A673 (cell line): ENCODE measurements around the gene LMTK3. TPM values are rescaled to one million over a fixed set of nuclear protein-coding genes. Genes with fewer than 3 reads are reported as not detected.
"Not testable (repeated sequence)": the region's sequence is repeated elsewhere in the genome, so short reads cannot be mapped to it uniquely, and the experiment has no call there.

Source experiments
- BruUV-seq: library from RNA; stranded (reverse); fragments of 400-500 nt; replicated peaks from 2 replicates; lab custom pipeline; 2021; lab: Mats Ljungman, UMichigan
- CTCF ChIA-PET: fragments of 300-600 bp; sonication (Branson Sonifier 250); formaldehyde crosslinking; loops from one replicate; lab custom pipeline; 2022; ENCODE audit warnings: antibody characterized with exemption; lab: Charles Lee
- POLR2A ChIA-PET: fragments of 300-600 bp; sonication (Branson Sonifier 250); formaldehyde crosslinking; loops from one replicate; lab custom pipeline; 2022; ENCODE audit warnings: antibody characterized with exemption; ENCODE audit not compliant: low non-redundant PET; lab: Charles Lee
- DNase-seq: peaks from one replicate; pipeline ENCODE4 v3.0.0-alpha.2; 2015; ENCODE audit warnings: low spot score
- H3K27ac ChIP-seq: fragments of 200-600 bp; sonication (generic); 2 replicates; pipeline ENCODE4 v1.5.1; 2016; ENCODE audit warnings: mixed run types, low read depth, mild to moderate bottlenecking, mixed read lengths, antibody characterized with exemption, low read length; ENCODE audit not compliant: poor library complexity, severe bottlenecking
- H3K27me3 ChIP-seq: fragments of 200-600 bp; sonication (generic); replicated peaks from 2 replicates; pipeline ENCODE4 v1.6.1; 2017; ENCODE audit warnings: mixed run types, low read depth, mild to moderate bottlenecking, mixed read lengths, antibody characterized with exemption, low read length; ENCODE audit not compliant: insufficient read depth, poor library complexity
- H3K36me3 ChIP-seq: fragments of 200-600 bp; sonication (generic); 2 replicates; pipeline ENCODE4 v1.6.1; 2016; ENCODE audit warnings: mixed run types, mild to moderate bottlenecking, mixed read lengths, antibody characterized with exemption, low read length; ENCODE audit not compliant: insufficient read depth, poor library complexity, severe bottlenecking
- H3K4me1 ChIP-seq: fragments of 200-600 bp; sonication (generic); 2 replicates; pipeline ENCODE4 v1.6.1; 2017; ENCODE audit warnings: mixed run types, mild to moderate bottlenecking, mixed read lengths, antibody characterized with exemption, low read length; ENCODE audit not compliant: insufficient read depth, poor library complexity, severe bottlenecking
- H3K4me3 ChIP-seq: fragments of 200-600 bp; sonication (generic); 2 replicates; pipeline ENCODE4 v1.5.1; 2016; ENCODE audit warnings: low read depth, mixed run types, mild to moderate bottlenecking, mixed read lengths, low read length; ENCODE audit not compliant: poor library complexity, severe bottlenecking
- H3K9me3 ChIP-seq: fragments of 200-600 bp; sonication (generic); 2 replicates; pipeline ENCODE4 v1.6.1; 2016; ENCODE audit warnings: mixed run types, low read depth, mild to moderate bottlenecking, mixed read lengths, antibody characterized with exemption, low read length; ENCODE audit not compliant: poor library complexity, severe bottlenecking
- CTCF ChIP-seq: fragments of 300-800, 200-600 bp; sonication (generic); conservative IDR thresholded peaks from 2 replicates; pipeline ENCODE4 v1.5.1; 2017; ENCODE audit warnings: low read depth, mild to moderate bottlenecking, antibody characterized with exemption, low read length, moderate library complexity, mixed read lengths
- EZH2 ChIP-seq: fragments of 200-600 bp; sonication (generic); IDR thresholded peaks from 2 replicates; pipeline ENCODE4 v1.6.1; 2017; ENCODE audit warnings: borderline replicate concordance, low read depth, mild to moderate bottlenecking, mixed read lengths, antibody characterized with exemption, low read length; ENCODE audit not compliant: poor library complexity, severe bottlenecking
- intact Hi-C: fragments of 100-400 bp; cut with micrococcal nuclease; formaldehyde crosslinking; loops from one replicate; pipeline ENCODE4 v1.10.0; 2022; ENCODE audit not compliant: unreplicated experiment
- total RNA-seq: library from RNA; stranded (reverse); gene quantifications from 2 replicates; pipeline ENCODE4 v1.2.3, GENCODE V29; 2021

Gene LMTK3
- total RNA-seq, 1 experiment from 2014 or later, result 0.52 TPM

DNA sequence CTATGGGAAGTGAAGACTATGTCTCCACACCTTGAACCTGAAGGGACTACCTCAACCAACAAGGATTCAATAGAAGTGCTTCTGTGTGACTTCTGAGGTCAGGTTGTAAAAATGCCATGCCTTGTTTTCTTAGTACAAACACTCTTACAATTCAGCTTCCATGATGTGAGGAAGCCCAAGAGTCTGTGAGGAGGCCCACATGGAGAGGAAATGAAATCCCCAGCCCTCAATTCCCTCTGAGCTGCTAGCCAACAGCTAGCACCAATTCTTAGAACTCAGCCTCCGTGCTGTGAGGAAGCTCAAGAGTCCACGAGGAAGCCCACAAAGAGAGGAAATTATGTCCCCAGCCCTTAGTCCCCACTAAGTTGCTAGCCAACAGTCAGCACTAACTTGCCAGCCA, 12.6 kb upstream of the LMTK3 start:
- ChIA-PET POLR2A (no interaction called here), CTCF (no interaction called here)
- BruUV-seq, result no TSS peak
- Histone ChIP-seq H3K4me3 (no peak overlapping the region), H3K27ac (no peak overlapping the region), H3K9me3 (peaks cover 12% of the 10 kb centered on the region), H3K4me1 (no peaks in the 10 kb centered on the region), H3K36me3 (no peaks in the 10 kb centered on the region), H3K27me3 (no peaks in the 10 kb centered on the region)
- no peak for TF ChIP-seq CTCF
- intact Hi-C loops, result no loop called here
- DNase-seq, result no peak

DNA sequence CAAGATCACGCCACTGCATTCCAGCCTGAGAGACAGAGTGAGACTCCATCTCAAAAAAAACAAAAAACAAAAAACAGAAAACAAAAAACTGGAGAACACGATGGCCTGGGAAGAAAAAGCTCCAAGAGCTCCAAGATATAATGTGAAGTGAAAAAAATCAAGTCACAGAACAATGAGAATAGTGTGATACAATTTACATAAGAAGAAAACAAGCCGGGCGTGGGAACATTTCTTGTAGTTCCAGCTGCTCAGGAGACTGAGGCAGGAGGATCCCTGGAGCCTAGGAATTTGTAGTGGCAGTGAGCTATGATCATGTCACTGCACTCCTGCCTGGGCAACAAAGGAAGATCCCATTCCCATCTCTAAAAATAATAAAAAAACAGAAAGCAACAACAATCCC, 8.5 kb upstream of the LMTK3 start:
- no peaks in the 10 kb centered on the region for H3K36me3 ChIP-seq

DNA sequence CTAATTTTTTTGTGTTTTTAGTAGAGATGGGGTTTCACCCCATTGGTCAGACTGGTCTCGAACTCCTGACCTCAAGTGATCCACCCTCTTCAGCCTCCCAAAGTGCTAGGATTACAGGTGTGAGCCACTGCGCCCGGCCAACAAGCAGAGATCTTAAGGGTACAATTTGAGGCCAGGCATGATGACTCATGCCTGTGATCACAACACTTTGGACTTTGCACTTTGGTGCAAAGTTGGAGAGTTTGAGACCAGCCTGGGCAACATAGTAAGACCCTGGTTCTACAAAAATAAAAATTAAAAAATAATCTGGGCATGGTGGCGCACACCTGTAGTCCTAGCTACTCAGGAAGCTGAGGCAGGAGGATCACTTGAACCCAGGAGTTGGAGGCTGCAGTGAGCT, 7.8 kb upstream of the LMTK3 start:
- H3K9me3 ChIP-seq, intact Hi-C loops, H3K4me1 ChIP-seq, H3K4me3 ChIP-seq, H3K36me3 ChIP-seq, BruUV-seq, DNase-seq, H3K27me3 ChIP-seq, POLR2A ChIA-PET, H3K27ac ChIP-seq: not testable (repeated sequence)
- CTCF ChIA-PET, result interaction anchor here (0.6 kb wide), 1 partner anchor 208 kb away, joined by 3 read pairs; no protein-coding TSS in a partner anchor

More for the DNA sequence above, 8.5 kb upstream of the LMTK3 start:
- Histone ChIP-seq H3K27ac (no peak overlapping the region), H3K4me3 (no peak overlapping the region), H3K27me3 (no peaks in the 10 kb centered on the region), H3K4me1 (no peaks in the 10 kb centered on the region), H3K9me3 (peaks cover 8% of the 10 kb centered on the region)
- ChIA-PET POLR2A (interaction anchor here (0.6 kb wide), 1 partner anchor 205 kb away, joined by 5 read pairs; no protein-coding TSS in a partner anchor), CTCF (no interaction called here)
- no peak for TF ChIP-seq EZH2
- intact Hi-C loops, result no loop called here
- no peak for DNase-seq
- no TSS peak for BruUV-seq

- intact Hi-C loops, result no loop called here
- Histone ChIP-seq H3K36me3 (no peaks in the 10 kb centered on the region), H3K4me1 (no peaks in the 10 kb centered on the region), H3K27me3 (no peaks in the 10 kb centered on the region), H3K9me3 (no peaks in the 10 kb centered on the region), H3K4me3 (no peak overlapping the region), H3K27ac (no peak overlapping the region)
- DNase-seq, result no peak
- BruUV-seq, result no TSS peak
- TF ChIP-seq CTCF (no peak), EZH2 (no peak)
- ChIA-PET CTCF (no interaction called here), POLR2A (no interaction called here)
Measured at GRCh38 chr19:48518207-48518606, 6.6 kb upstream of the LMTK3 start.
